ENCODE data around the gene FBLN5.

FBLN5 gene

GRCh38 chr14:91980157-91980556 is 32.7 kb upstream of the FBLN5 start:
- in situ Hi-C loops (cut with MboI; ENCODE audit: low pct_unique_long_range_greater_than_20kb, low sequenced_read_pairs, unreplicated experiment): no loop called here
- peak; percentile 61 for DNase-seq (ENCODE audit: low spot score)
- TF ChIP-seq, protein P1, sequence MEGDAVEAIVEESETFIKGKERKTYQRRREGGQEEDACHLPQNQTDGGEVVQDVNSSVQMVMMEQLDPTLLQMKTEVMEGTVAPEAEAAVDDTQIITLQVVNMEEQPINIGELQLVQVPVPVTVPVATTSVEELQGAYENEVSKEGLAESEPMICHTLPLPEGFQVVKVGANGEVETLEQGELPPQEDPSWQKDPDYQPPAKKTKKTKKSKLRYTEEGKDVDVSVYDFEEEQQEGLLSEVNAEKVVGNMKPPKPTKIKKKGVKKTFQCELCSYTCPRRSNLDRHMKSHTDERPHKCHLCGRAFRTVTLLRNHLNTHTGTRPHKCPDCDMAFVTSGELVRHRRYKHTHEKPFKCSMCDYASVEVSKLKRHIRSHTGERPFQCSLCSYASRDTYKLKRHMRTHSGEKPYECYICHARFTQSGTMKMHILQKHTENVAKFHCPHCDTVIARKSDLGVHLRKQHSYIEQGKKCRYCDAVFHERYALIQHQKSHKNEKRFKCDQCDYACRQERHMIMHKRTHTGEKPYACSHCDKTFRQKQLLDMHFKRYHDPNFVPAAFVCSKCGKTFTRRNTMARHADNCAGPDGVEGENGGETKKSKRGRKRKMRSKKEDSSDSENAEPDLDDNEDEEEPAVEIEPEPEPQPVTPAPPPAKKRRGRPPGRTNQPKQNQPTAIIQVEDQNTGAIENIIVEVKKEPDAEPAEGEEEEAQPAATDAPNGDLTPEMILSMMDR (IDR thresholded peaks at IDR 0.05; ENCODE audit: extremely low read depth, insufficient read depth, missing control alignments): no peak

GRCh38 chr14:91977884-91978283 is 30.4 kb upstream of the FBLN5 start:
- TF ChIP-seq, protein P1 (IDR thresholded peaks at IDR 0.05; ENCODE audit: extremely low read depth, insufficient read depth, missing control alignments): no peak
- no peak for DNase-seq (ENCODE audit: low spot score)
- in situ Hi-C loops (cut with MboI; ENCODE audit: low pct_unique_long_range_greater_than_20kb, low sequenced_read_pairs, unreplicated experiment): no loop called here

- in situ Hi-C loops (cut with MboI; ENCODE audit: low pct_unique_long_range_greater_than_20kb, low sequenced_read_pairs, unreplicated experiment): no loop called here
- TF ChIP-seq, protein P1 (IDR thresholded peaks at IDR 0.05; ENCODE audit: extremely low read depth, insufficient read depth, missing control alignments): no peak
- no peak for DNase-seq (ENCODE audit: low spot score)
Measured at GRCh38 chr14:91975763-91976162, 28.3 kb upstream of the FBLN5 start.

DNA sequence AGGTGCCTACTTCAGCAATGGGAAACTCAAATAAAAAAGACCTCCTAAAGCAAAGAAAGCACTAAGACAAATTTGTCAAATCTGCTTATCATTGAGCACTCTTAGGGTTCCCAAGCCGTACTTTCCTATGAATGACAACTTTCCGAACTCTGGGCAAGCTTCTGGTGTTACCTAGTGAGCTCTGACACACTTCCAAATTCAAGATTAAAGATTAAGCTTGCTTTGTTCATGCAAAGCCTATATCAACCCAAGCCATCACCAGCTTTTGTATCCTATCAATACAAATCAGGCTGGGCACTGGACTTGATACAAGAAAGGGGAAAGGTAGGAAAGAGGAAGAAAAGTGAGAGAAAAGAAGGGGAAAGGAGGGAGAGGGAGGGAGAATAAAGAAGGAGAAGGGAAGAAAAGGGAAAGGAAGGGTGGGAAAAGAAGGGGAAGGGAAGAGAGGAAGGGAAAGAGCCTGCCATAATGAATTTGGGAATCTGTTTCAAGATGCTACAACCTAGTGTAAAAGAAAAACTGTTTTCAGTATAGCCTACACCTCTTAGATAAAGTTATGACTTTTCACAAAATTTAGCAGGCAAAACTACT is 23.8 kb upstream of the FBLN5 start:
- TF ChIP-seq, protein P1 (IDR thresholded peaks at IDR 0.05; ENCODE audit: extremely low read depth, insufficient read depth, missing control alignments): no peak
- no peak for DNase-seq (ENCODE audit: low spot score)
- in situ Hi-C loops (cut with MboI; ENCODE audit: low pct_unique_long_range_greater_than_20kb, low sequenced_read_pairs, unreplicated experiment): no loop called here

DNA sequence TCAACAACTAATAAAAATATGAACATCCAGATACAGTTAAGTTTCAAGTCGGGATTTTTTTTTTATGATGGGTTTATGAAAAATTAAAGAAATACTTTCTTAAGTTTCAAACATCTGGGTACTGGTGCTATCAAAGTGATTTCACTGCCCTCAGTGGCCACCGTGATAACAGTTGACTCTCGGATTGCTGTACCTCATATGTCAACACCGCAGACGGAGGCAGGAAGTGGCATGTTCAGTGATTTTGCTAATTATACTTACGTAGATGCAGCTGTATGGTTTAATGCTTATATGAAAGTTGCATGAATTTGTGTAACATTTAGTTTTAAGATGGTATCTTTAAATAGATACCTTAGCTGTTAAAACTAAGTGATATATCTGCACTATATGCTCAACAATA is 20.8 kb upstream of the FBLN5 start:
- TF ChIP-seq, protein P1 (IDR thresholded peaks at IDR 0.05; ENCODE audit: extremely low read depth, insufficient read depth, missing control alignments): no peak
- in situ Hi-C loops (cut with MboI; ENCODE audit: low pct_unique_long_range_greater_than_20kb, low sequenced_read_pairs, unreplicated experiment): no loop called here
- no peak for DNase-seq (ENCODE audit: low spot score)

GRCh38 chr14:91964724-91965123 is 17.2 kb upstream of the FBLN5 start:
- TF ChIP-seq, protein P1 (IDR thresholded peaks at IDR 0.05; ENCODE audit: extremely low read depth, insufficient read depth, missing control alignments): no peak
- DNase-seq (ENCODE audit: low spot score): no peak
- in situ Hi-C loops (cut with MboI; ENCODE audit: low pct_unique_long_range_greater_than_20kb, low sequenced_read_pairs, unreplicated experiment): no loop called here
